Ammon's horn (tissue), 1 donor: ENCODE measurements around the gene TMED4.
A peak's percentile ranks its signal among the peaks of the same experiment; 100 is the strongest.
"Not testable (repeated sequence)": the region's sequence is repeated elsewhere in the genome, so short reads cannot be mapped to it uniquely, and the experiment has no call there.

ENCODE experiments used
- DNase-seq: peaks from one replicate; pipeline ENCODE4 v3.0.0-alpha.2; 2016; ENCODE audit warnings: low spot score

TMED4 gene

GRCh38 chr7:44568771-44569560 lies 13.1 kb downstream of the TMED4 start:
- DNase-seq, result no peak

DNA sequence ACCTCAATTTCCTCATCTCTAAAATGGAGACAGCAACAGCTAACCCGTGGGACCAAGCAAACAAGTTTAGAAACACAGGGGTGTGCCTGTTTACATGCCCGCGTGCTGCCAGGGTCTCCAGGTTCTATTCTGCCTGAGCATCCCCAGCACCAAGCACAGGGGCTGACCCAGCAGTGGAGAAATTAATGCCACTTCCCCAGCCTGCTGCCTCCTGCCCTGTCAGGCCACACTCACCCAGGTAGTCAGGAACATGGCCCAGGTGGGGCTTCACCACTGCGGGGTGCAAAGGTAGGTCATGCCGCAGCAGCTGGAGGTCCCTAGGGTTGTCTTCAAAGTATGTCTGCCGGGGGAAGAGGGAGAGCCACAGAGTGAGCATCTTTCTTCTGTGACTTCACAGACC lies 14.1 kb downstream of the TMED4 start:
- DNase-seq, result no peak

DNA sequence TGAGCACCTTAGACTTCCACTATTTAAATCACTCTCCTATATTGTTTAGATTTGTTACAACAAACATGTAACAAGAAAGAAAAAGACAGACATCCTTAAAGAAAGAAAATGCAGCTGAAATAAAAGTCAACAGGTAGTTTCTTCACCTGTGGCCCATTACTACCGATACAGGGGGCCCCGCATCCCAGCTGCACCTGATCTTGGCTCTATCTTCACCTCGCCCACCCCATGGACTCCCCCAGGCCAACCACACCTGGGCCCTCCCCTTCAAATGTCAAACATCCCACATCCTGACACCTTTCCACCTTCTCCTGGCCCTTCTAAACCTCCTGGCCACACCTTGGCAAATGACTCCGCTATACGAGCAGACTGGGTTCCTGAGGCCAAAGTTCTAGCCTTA lies 15.4 kb downstream of the TMED4 start:
- DNase-seq, result no peak

DNA sequence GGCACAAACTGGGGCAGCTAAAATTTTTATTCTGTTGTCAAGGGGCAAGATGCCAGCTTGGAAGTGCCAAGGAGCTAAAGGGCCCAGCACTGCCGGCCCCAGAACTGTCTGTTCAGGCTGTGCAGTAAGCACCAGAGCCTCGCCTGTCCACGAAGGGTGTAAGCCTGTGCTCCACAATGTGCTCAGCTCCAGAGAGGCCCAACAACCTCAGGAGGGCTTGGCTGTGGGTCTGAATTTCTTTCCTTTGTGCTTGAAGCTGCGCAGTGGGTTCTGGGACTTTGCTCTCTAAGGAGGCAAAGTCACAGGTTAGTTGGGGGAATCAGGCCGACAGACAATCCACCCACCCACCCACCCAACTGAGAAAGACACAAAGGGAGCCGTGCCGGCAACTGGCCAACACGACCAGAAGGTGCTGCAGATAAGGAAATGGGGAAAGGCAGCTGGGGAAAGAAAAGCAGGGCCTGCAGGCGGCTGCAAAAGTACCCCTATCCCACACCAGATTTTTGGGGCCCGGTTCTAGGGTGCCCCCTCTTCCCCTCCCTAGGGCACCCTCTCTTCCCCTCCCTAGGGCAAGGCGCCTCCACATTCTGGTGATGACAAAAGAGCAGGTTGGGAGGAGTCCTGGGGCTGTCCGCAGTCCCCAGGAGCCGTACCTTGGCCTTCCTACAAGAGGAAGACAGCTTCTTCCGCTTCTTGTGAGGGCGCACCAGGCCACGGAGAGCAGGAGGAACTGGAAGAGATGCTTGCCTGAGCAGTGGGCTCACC lies 16.1 kb downstream of the TMED4 start:
- DNase-seq, result no peak

- DNase-seq, result peak; percentile 81
These were observed 16.8 kb downstream of the TMED4 start for GRCh38 chr7:44565097-44565794.

- no peak for DNase-seq
These were observed 17.4 kb downstream of the TMED4 start for GRCh38 chr7:44564606-44565005.

DNA sequence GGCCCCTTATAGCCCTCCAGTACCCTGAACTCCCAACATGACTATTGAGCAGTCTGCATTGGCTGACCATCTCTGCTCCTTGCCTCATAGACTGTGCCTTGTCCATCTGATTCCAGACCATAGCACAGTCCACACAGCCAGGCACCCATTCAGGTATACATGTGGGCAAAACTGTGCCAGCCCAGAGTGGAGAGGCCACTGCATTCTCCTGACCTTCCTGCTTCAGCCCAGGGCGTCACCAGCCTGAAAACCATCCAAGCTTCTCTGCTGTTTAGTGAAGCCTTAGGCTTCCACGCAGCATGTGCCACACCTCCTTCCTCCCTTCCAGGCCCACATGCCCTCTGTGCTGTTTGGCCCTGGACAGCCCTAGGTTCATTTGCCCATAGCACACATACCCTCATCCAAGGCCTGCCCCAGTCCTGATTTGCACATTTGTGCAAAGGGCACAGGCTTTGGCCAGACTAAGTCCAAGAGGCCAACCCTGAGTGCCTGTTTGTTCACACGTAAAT lies 18.8 kb downstream of the TMED4 start:
- DNase-seq, result no peak

DNA sequence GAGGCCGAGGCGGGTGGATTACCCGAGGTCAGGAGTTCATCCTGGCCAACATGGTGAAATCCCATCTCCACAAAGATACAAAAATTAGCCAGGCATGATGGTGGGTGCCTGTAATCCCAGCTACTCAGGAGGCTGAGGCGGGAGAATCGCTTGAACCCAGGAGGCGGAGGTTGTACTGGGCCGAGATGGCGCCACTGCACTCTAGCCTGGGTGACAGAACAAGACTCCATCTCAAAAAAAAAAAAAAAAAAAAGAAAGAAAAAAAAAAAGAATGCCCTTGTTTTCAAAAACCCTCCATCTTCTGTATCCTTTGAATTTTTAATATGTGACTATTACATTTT lies 19.4 kb downstream of the TMED4 start:
- DNase-seq, result not testable (repeated sequence)

- no peak for DNase-seq
These were observed 19.9 kb downstream of the TMED4 start for GRCh38 chr7:44561962-44562621.

- no peak for DNase-seq
These were observed 20.6 kb downstream of the TMED4 start for GRCh38 chr7:44561481-44561880.

DNA sequence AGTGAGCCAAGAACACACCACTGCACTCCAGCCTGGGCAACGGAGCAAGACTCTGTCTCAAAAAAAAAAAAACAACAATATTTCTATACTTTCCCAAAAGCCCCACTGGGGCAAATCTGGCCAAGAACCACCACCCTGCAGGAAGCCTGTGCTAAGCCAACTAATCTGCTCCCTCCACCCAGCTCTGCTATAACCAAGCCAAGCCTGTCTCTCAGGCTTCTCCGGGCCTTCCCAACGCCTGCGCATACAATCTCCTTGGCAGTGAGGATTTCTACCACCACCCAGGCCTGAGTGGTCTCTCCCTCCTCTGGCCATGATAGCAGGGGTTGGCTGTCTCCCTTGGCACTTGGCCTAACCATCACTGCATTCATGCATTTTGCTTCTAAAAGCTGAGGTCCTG lies 22.5 kb downstream of the TMED4 start:
- DNase-seq, result no peak

GRCh38 chr7:44557485-44557884 lies 24.5 kb downstream of the TMED4 start:
- DNase-seq, result no peak

DNA sequence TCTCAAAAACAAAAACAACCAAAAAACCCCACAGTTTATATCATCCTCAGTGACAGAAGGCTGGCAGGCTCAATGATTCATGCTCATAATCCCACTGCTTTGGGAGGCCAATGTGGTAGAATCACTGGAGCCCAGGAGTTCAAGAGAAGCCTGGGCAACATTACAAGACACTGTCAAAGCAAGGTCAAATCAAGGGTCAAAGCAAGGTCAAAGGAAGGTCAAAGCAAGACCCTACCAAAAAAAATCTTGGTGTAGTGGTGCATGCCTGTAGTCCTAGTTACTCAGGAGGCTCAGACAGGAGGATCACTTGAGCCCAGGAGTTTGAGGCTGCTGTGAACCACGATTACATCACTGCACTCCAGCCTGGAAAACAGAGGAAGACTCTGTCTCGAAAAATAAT lies 26.7 kb downstream of the TMED4 start:
- DNase-seq, result no peak

- not testable (repeated sequence) for DNase-seq
These were observed 29.5 kb downstream of the TMED4 start for GRCh38 chr7:44552473-44553005.

DNA sequence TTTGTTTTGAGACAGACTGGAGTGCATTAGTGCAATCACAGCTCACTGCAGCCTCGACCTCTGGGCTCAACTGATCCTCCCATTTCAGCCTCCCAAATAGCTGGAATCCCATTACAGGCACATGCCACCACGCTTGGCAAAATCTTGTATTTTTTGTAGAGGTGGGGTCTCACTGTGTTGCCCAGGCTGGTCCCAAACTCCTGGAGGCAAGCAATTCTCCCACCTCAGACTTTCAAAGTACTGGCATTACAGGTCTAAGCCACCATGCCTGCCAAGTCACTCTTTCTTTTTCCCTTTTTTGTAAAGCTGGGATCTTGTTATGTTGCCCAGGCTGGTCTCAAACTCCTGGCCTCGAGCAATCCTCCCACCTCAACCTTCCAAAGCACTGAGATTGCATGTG lies 32.6 kb downstream of the TMED4 start:
- DNase-seq, result no peak

- no peak for DNase-seq
These were observed 33.1 kb downstream of the TMED4 start for GRCh38 chr7:44548893-44549292.

- DNase-seq, result no peak
These were observed 34.3 kb downstream of the TMED4 start for GRCh38 chr7:44547536-44548231.

- DNase-seq, result no peak
These were observed 40.0 kb downstream of the TMED4 start for GRCh38 chr7:44541876-44542610.

DNA sequence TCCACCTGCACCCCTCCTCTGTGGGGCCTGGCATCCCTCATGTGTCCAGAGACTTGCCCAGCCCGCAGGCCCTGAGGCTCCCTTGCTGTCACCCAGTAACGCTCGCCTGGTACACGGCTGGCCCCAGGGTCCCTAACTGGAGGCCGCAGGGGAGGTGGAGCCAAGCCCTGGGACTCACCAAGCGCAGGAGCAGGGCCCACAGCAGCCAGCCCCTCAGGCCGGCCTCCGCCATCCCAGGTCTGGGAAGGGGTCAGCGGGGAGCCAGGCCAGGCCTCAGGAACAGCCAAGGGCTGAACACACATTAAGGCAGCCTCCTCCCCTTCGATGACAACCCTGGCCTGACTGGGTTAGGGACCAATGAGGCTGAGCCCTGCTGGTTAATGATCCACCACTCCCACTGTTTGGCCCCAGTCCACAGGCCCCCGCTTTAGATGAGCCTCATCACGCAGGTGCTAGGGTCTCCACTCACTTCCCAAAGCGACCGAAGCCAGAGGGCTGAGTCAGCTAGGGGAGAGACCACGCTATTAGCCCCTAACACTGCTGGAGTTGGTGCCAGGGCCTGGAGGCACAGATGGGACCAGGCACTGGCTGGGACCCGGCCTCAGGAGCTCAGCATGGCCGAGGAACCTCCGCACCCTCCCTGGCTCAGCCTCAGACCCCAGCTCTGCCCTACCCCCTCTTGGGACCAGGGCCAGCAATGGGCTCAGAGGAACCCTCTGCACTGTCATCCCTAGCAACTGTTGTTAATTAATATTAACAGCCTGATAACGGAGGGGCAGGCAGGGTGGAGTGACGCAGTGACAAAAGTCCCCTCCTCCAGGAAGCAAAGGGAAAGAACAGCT lies 40.8 kb downstream of the TMED4 start, which contains the start of gene NPC1L1:
NPC1L1 (minus strand) TSS at position 303 of the 842 bp plus-strand sequence; CDS start at position 232, 71 bp downstream.
- DNase-seq, result no peak
